ENCODE data around the gene EDA. TPM values are rescaled to one million over a fixed set of nuclear protein-coding genes. Genes with fewer than 3 reads are reported as not detected.

EDA gene
- total RNA-seq, 1 experiment from 2014 or later: 0.98 TPM

GRCh38 chrX:69626129-69626528 lies 10.2 kb downstream of the EDA start:
- no peak overlapping the region for H3K4me3 ChIP-seq (ENCODE audit: low read depth, low read length)
- TF ChIP-seq CTCF (IDR thresholded peaks at IDR 0.05; ENCODE audit: insufficient read depth in 1 of 2, low read depth in 1 of 2, low read length in 1 of 2, severe bottlenecking in 1 of 2, unreplicated experiment in 1 of 2): no peak
- CTCF ChIA-PET: no interaction called here
- H3K9me3 ChIP-seq: no peaks in the 10 kb centered on the region
- Mint-ChIP-seq H3K27ac (ENCODE audit: unreplicated experiment) (no peak overlapping the region), H3K27me3 (ENCODE audit: insufficient read depth, unreplicated experiment) (no peaks in the 10 kb centered on the region), H3K9me3 (ENCODE audit: unreplicated experiment) (no peaks in the 10 kb centered on the region), H3K4me3 (ENCODE audit: unreplicated experiment) (no peak overlapping the region), H3K4me1 (ENCODE audit: low read depth, unreplicated experiment) (no peaks in the 10 kb centered on the region), H3K36me3 (ENCODE audit: insufficient read depth, unreplicated experiment) (no peaks in the 10 kb centered on the region)
- intact Hi-C loops (cut with micrococcal nuclease; ENCODE audit: unreplicated experiment): no loop called here
- no peaks in the 10 kb centered on the region for H3K36me3 ChIP-seq (ENCODE audit: control insufficient read depth, insufficient read depth, low read length)
- no peaks in the 10 kb centered on the region for H3K27me3 ChIP-seq (replicated peaks; ENCODE audit: control insufficient read depth, insufficient read depth, low read length)
- POLR2A ChIA-PET: no interaction called here
- DNase-seq: no peak
- BruUV-seq (replicated peaks): no TSS peak
- no peaks in the 10 kb centered on the region for H3K4me1 ChIP-seq

- BruUV-seq (replicated peaks): no TSS peak
- Mint-ChIP-seq H3K9me3 (ENCODE audit: unreplicated experiment) (no peaks in the 10 kb centered on the region), H3K36me3 (ENCODE audit: insufficient read depth, unreplicated experiment) (no peaks in the 10 kb centered on the region), H3K27me3 (ENCODE audit: insufficient read depth, unreplicated experiment) (peaks cover 3% of the 10 kb centered on the region), H3K4me1 (ENCODE audit: low read depth, unreplicated experiment) (no peaks in the 10 kb centered on the region), H3K27ac (ENCODE audit: unreplicated experiment) (no peak overlapping the region), H3K4me3 (ENCODE audit: unreplicated experiment) (no peak overlapping the region)
- no peak overlapping the region for H3K4me3 ChIP-seq (ENCODE audit: low read depth, low read length)
- H3K9me3 ChIP-seq: no peaks in the 10 kb centered on the region
- H3K27me3 ChIP-seq (replicated peaks; ENCODE audit: control insufficient read depth, insufficient read depth, low read length): no peaks in the 10 kb centered on the region
- DNase-seq: no peak
- intact Hi-C loops (cut with micrococcal nuclease; ENCODE audit: unreplicated experiment): no loop called here
- ChIA-PET CTCF (no interaction called here), POLR2A (no interaction called here)
- no peaks in the 10 kb centered on the region for H3K36me3 ChIP-seq (ENCODE audit: control insufficient read depth, insufficient read depth, low read length)
- no peak for TF ChIP-seq CTCF (IDR thresholded peaks at IDR 0.05; ENCODE audit: insufficient read depth in 1 of 2, low read depth in 1 of 2, low read length in 1 of 2, severe bottlenecking in 1 of 2, unreplicated experiment in 1 of 2)
- no peaks in the 10 kb centered on the region for H3K4me1 ChIP-seq
These were observed 11.8 kb downstream of the EDA start for GRCh38 chrX:69627744-69628143.

GRCh38 chrX:69630147-69630546 lies 14.2 kb downstream of the EDA start:
- no peak for DNase-seq
- H3K36me3 ChIP-seq (ENCODE audit: control insufficient read depth, insufficient read depth, low read length): no peaks in the 10 kb centered on the region
- no TSS peak for BruUV-seq (replicated peaks)
- no peaks in the 10 kb centered on the region for H3K27me3 ChIP-seq (replicated peaks; ENCODE audit: control insufficient read depth, insufficient read depth, low read length)
- no peaks in the 10 kb centered on the region for H3K9me3 Mint-ChIP-seq (ENCODE audit: unreplicated experiment)
- CTCF ChIA-PET: no interaction called here
- no peak overlapping the region for H3K4me3 ChIP-seq (ENCODE audit: low read depth, low read length)
- no peak overlapping the region for H3K27ac Mint-ChIP-seq (ENCODE audit: unreplicated experiment)
- H3K36me3 Mint-ChIP-seq (ENCODE audit: insufficient read depth, unreplicated experiment): no peaks in the 10 kb centered on the region
- peaks cover 5% of the 10 kb centered on the region for H3K27me3 Mint-ChIP-seq (ENCODE audit: insufficient read depth, unreplicated experiment)
- no peak for TF ChIP-seq CTCF (IDR thresholded peaks at IDR 0.05; ENCODE audit: insufficient read depth in 1 of 2, low read depth in 1 of 2, low read length in 1 of 2, severe bottlenecking in 1 of 2, unreplicated experiment in 1 of 2)
- intact Hi-C loops (cut with micrococcal nuclease; ENCODE audit: unreplicated experiment): no loop called here
- no peak overlapping the region for H3K4me3 Mint-ChIP-seq (ENCODE audit: unreplicated experiment)
- no peaks in the 10 kb centered on the region for H3K4me1 ChIP-seq
- H3K4me1 Mint-ChIP-seq (ENCODE audit: low read depth, unreplicated experiment): no peaks in the 10 kb centered on the region
- no peaks in the 10 kb centered on the region for H3K9me3 ChIP-seq
- POLR2A ChIA-PET: no interaction called here

Measured in Caco-2 (cell line).